OCI-LY3 (cell line): ENCODE results near the gene MAD1L1.

Experiments
- CTCF ChIP-seq: fragments of 200-600, 300-600 bp; sonication (generic); IDR thresholded peaks from 2 replicates; pipeline ENCODE4 v1.5.1; 2014; ENCODE audit warnings: antibody characterized with exemption, low read length, low read depth
- EZH2phosphoT487 ChIP-seq: fragments of 200-600 bp; shearing (Covaris generic); IDR thresholded peaks from 2 replicates; pipeline ENCODE4 v1.6.1; 2018; ENCODE audit warnings: antibody characterized with exemption, mixed run types, low read depth

DNA sequence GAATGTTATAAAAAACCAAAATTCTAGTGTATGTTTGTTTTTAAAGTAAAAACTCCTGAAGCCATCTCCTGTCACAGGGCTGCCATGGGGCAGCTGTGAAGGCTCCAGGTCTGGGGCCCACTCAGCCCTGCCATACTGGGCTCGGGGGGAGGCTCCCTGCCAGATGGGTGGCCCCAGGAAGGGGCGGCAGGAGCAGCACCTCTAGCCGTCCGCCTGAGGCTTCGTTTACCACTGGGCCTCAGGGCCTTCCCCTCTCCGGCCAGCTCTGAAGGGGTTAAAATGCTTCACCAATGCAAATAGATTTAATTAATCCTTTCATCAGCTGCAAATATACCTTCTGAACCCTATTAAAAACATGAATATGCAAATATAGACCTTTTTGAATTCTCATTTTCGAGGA, 423.7 kb downstream of the MAD1L1 start:
- TF ChIP-seq CTCF (no peak), EZH2phosphoT487 (no peak)
